Liver (tissue), 9 donors: ENCODE measurements around the gene IRX2. TPM values are rescaled to one million over a fixed set of nuclear protein-coding genes. Genes with fewer than 3 reads are reported as not detected.

Experiments used
- DNase-seq: peaks from one replicate; pipeline ENCODE4 v3.0.0-alpha.2; 2017; ENCODE audit warnings: low spot score
- H3K27ac ChIP-seq, 2 donors: one replicate each; pipeline ENCODE4 v1.7.0; 2013; ENCODE audit warnings: inconsistent platforms in 2 of 2, low read length in 2 of 2, control low read depth in 1 of 2, low read depth in 1 of 2, mild to moderate bottlenecking in 1 of 2
- H3K27me3 ChIP-seq, 4 donors: one replicate each; pipeline versions ENCODE4 v1.6.1 to v1.7.0; 2013; ENCODE audit warnings: low read length in 3 of 4, inconsistent platforms in 1 of 4, mild to moderate bottlenecking in 1 of 4, moderate library complexity in 1 of 4; ENCODE audit not compliant: control insufficient read depth in 4 of 4, insufficient read depth in 4 of 4
- H3K36me3 ChIP-seq, 4 donors: one replicate each; pipeline versions ENCODE4 v1.6.1 to v1.7.0; 2013; ENCODE audit warnings: low read length in 3 of 4, mild to moderate bottlenecking in 3 of 4, low read depth in 1 of 4, moderate library complexity in 1 of 4; ENCODE audit not compliant: control insufficient read depth in 4 of 4, insufficient read depth in 3 of 4
- H3K4me1 ChIP-seq, 4 donors: one replicate each; pipeline versions ENCODE4 v1.6.1 to v1.7.0; 2013; ENCODE audit warnings: low read length in 3 of 4, mild to moderate bottlenecking in 3 of 4, moderate library complexity in 1 of 4; ENCODE audit not compliant: control insufficient read depth in 4 of 4, insufficient read depth in 4 of 4
- H3K4me3 ChIP-seq, 3 donors: one replicate each; pipeline versions ENCODE4 v1.6.1 to v1.7.0; 2013; ENCODE audit warnings: low read length in 3 of 3, control low read depth in 1 of 3, low read depth in 1 of 3, mild to moderate bottlenecking in 1 of 3
- H3K9ac ChIP-seq, 2 donors: one replicate each; pipeline ENCODE4 v1.7.0; 2013; ENCODE audit warnings: low read length in 2 of 2, mild to moderate bottlenecking in 2 of 2, moderate library complexity in 2 of 2, control low read depth in 1 of 2, low read depth in 1 of 2
- H3K9me3 ChIP-seq, 4 donors: one replicate each; pipeline versions ENCODE4 v1.6.1 to v1.7.0; 2013; ENCODE audit warnings: low read length in 3 of 4; ENCODE audit not compliant: control insufficient read depth in 4 of 4
- EGR1 ChIP-seq, 2 donors: IDR thresholded peaks; 2 replicates each; pipeline ENCODE4 v1.6.1; 2016 to 2018; ENCODE audit warnings: antibody characterized with exemption in 2 of 2, low read depth in 2 of 2
- FOXA2 ChIP-seq: IDR thresholded peaks from 2 replicates; pipeline ENCODE4 v1.6.1; 2016; ENCODE audit warnings: antibody characterized with exemption
- GABPA ChIP-seq, 2 donors: IDR thresholded peaks in 1 of 2; conservative IDR thresholded peaks in 1 of 2; 2 replicates each; pipeline ENCODE4 v1.6.1; 2016; ENCODE audit warnings: antibody characterized with exemption in 2 of 2, mild to moderate bottlenecking in 1 of 2, moderate library complexity in 1 of 2
- HNF4A ChIP-seq, 2 donors: conservative IDR thresholded peaks; 2 replicates each; pipeline ENCODE4 v1.6.1; 2016; ENCODE audit warnings: antibody characterized with exemption in 2 of 2, mild to moderate bottlenecking in 2 of 2
- HNF4G ChIP-seq: IDR thresholded peaks from 2 replicates; pipeline ENCODE4 v1.6.1; 2016; ENCODE audit warnings: antibody characterized with exemption
- NR2F2 ChIP-seq: IDR thresholded peaks from 2 replicates; pipeline ENCODE4 v1.6.1; 2016; ENCODE audit warnings: antibody characterized with exemption
- RAD21 ChIP-seq, 2 donors: IDR thresholded peaks; 2 replicates each; pipeline ENCODE4 v1.6.1; 2016; ENCODE audit warnings: antibody characterized with exemption in 2 of 2, mild to moderate bottlenecking in 2 of 2
- RXRA ChIP-seq, 2 donors: IDR thresholded peaks; 2 replicates each; pipeline ENCODE4 v1.6.1; 2017 to 2018; ENCODE audit warnings: antibody characterized with exemption in 2 of 2, mild to moderate bottlenecking in 1 of 2
- SP1 ChIP-seq: IDR thresholded peaks from 2 replicates; pipeline ENCODE4 v1.6.1; 2018; ENCODE audit warnings: antibody characterized with exemption, mild to moderate bottlenecking
- TAF1 ChIP-seq: conservative IDR thresholded peaks from 2 replicates; pipeline ENCODE4 v1.6.1; 2016; ENCODE audit warnings: antibody characterized with exemption, mild to moderate bottlenecking
- YY1 ChIP-seq: IDR thresholded peaks from 2 replicates; pipeline ENCODE4 v1.6.1; 2016; ENCODE audit warnings: antibody characterized with exemption, mild to moderate bottlenecking
- WGBS: extraction: QIAGEN DNeasy Blood & Tissue Kit; methylation state at CpG from one replicate; pipeline ENCODE4 v1.1.7; 2013; 5-methylcytosine and 5-hydroxymethylcytosine counted together
- polyA plus RNA-seq, 2 donors: library from polyadenylated mRNA; stranded (reverse) in 1 of 2; unstranded in 1 of 2; fragments of 200-250 nt in 1 of 2; fragments of >200 nt in 1 of 2; fragmentation: Nextera tagmentation in 1 of 2; extraction: Ambion mirVana in 1 of 2; gene quantifications; one replicate each; pipeline versions ENCODE4 v1.2.1 to v1.2.3, GENCODE V29; 2013 to 2015
- total RNA-seq, 2 donors: library from RNA; depleted of rRNA; stranded (reverse); fragments of >200 nt; gene quantifications; one replicate each; pipeline ENCODE4 v1.2.3, GENCODE V29; 2014
- TF ChIP-seq, protein P1 (sequence below): IDR thresholded peaks from 2 replicates; pipeline ENCODE4 v1.6.1; 2016; ENCODE audit warnings: antibody characterized with exemption
- TF ChIP-seq, protein P2 (sequence below): IDR thresholded peaks from 2 replicates; pipeline ENCODE4 v1.6.1; 2016; ENCODE audit warnings: antibody characterized with exemption
- TF ChIP-seq, protein P3 (sequence below): IDR thresholded peaks from 2 replicates; pipeline ENCODE4 v1.6.1; 2016; ENCODE audit warnings: antibody characterized with exemption
- TF ChIP-seq, protein P4 (sequence below): fragments of 150-350 bp; IDR thresholded peaks from 2 replicates; pipeline ENCODE4 v1.5.1; 2017; ENCODE audit warnings: improper control_type of control experiment, low read depth, low read length; ENCODE audit not compliant: missing input control
- donor health status: healthy.
- donor health status: healthy.
- donor health status: healthy.
- donor health status: healthy.
- donor health status: healthy.

IRX2 gene
- total and polyA plus RNA-seq, 4 donors: not detected

DNA sequence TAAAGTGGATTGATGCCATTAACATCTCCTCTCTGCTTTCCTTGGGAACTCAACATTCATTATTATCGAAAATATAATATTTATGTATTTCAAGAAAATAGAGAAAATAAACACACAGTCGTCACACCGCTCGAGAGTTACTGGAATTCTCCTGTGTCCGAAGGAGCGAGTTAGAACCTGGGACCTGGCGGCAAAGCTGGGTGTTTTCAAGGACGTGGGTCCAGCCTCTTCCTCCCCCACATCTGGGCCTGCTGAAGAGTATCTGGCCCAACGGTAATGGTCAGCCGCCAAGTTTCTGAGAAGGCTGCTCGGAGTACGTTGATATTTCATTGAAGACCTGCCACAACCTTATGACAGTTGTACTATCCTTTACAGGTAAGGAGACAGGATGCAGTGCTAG is 47.9 kb downstream of the IRX2 start:
- DNase-seq: no peak
- H3K9me3 ChIP-seq: no peaks in the 10 kb centered on the region
- no peaks in the 10 kb centered on the region for H3K4me1 ChIP-seq
- H3K27ac ChIP-seq: no peak overlapping the region
- 84% methylated on average over 12 of the region's 12 CpGs for WGBS
- no peaks in the 10 kb centered on the region for H3K36me3 ChIP-seq
- H3K27me3 ChIP-seq: peaks cover 0 to 2% (median under 1%) of the 10 kb centered on the region in 4 donors
- H3K4me3 ChIP-seq: no peak overlapping the region
- H3K9ac ChIP-seq: no peak overlapping the region
- TF ChIP-seq HNF4G (no peak), HNF4A (conservative IDR thresholded peaks at IDR 0.05) (no peak), GABPA (IDR thresholded peaks at IDR 0.05 in 1 of 2, conservative IDR thresholded peaks at IDR 0.05 in 1 of 2) (no peak), NR2F2 (no peak), YY1 (no peak), EGR1 (IDR thresholded peaks at IDR 0.05; ENCODE audit: low read depth in 2 of 2) (no peak), FOXA2 (no peak)
- TF ChIP-seq, protein P1, sequence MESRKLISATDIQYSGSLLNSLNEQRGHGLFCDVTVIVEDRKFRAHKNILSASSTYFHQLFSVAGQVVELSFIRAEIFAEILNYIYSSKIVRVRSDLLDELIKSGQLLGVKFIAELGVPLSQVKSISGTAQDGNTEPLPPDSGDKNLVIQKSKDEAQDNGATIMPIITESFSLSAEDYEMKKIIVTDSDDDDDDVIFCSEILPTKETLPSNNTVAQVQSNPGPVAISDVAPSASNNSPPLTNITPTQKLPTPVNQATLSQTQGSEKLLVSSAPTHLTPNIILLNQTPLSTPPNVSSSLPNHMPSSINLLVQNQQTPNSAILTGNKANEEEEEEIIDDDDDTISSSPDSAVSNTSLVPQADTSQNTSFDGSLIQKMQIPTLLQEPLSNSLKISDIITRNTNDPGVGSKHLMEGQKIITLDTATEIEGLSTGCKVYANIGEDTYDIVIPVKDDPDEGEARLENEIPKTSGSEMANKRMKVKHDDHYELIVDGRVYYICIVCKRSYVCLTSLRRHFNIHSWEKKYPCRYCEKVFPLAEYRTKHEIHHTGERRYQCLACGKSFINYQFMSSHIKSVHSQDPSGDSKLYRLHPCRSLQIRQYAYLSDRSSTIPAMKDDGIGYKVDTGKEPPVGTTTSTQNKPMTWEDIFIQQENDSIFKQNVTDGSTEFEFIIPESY: no peak

DNA sequence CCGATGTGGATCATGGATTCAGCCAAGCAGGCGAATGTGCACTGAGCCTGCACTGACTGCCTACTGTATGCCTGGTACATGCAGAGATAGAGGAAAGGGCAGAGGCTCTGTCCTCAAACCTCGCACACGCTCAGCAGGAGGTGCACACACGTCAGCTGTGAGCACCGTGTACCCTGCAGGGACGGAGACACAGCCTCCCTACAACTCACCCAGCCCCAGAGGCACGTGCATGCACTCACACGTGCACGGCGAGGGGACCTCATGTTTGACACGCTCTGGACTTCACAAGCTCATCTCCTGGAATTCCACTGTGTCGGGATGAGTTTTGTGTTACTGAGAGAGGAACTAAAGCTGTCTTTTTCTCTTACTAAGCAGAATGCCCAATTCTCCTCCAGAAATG is 48.4 kb downstream of the IRX2 start:
- Histone ChIP-seq H3K9me3 (no peaks in the 10 kb centered on the region), H3K4me1 (no peaks in the 10 kb centered on the region), H3K27ac (no peak overlapping the region), H3K27me3 (peaks cover 0 to 2% (median under 1%) of the 10 kb centered on the region in 4 donors), H3K9ac (no peak overlapping the region), H3K4me3 (no peak overlapping the region), H3K36me3 (no peaks in the 10 kb centered on the region)
- whole genome bisulfite sequencing: 68% methylated on average over 13 of the region's 13 CpGs
- no peak for TF ChIP-seq RXRA (IDR thresholded peaks at IDR 0.05)
- no peak for TF ChIP-seq RAD21 (IDR thresholded peaks at IDR 0.05)
- TF ChIP-seq HNF4A (conservative IDR thresholded peaks at IDR 0.05): no peak
- no peak for TF ChIP-seq TAF1
- no peak for TF ChIP-seq FOXA2
- TF ChIP-seq, protein P2, sequence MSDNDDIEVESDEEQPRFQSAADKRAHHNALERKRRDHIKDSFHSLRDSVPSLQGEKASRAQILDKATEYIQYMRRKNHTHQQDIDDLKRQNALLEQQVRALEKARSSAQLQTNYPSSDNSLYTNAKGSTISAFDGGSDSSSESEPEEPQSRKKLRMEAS: no peak
- no peak for TF ChIP-seq EGR1 (IDR thresholded peaks at IDR 0.05; ENCODE audit: low read depth in 2 of 2)
- no peak for TF ChIP-seq SP1
- no peak for DNase-seq

DNA sequence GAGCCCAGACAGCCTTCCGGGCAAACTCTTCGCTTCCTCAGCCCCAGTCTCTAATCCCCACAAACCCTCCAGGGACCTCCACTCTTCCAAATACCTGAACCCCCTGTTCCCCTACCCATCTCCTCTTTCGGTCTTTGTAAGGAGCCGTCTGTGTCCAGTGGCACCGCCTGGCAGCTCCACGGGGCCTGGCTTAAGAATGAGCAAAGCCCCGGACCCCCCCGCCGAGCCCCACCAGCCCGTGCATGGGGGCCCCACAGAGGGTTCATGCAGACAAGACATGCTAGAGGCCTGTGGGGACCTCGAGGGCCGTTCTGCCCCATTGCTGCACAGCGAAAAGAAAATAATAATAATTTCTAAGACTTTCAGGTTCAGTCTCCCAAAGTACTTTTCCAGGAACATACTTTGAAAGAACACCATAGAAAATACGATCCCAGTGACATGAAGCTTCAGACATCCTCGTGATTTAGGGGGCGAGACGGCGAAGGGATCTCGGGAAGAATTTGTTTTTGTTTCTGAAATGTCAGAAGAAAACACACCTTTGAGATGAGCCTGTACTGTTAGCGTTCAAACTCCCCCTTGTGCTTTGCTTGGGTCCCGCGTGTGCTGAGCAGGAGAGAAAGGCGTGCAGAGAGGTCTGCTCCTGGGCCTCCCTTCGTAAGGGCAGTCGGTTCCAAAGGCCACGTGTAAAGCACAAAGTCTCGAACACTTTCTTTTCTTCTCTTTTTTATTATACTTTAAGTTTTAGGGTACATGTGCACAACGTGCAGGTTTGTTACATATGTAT is 49.2 kb downstream of the IRX2 start:
- Histone ChIP-seq H3K27me3 (peaks cover 0 to 2% (median under 1%) of the 10 kb centered on the region in 4 donors), H3K9me3 (no peaks in the 10 kb centered on the region), H3K4me3 (no peak overlapping the region), H3K9ac (no peak overlapping the region), H3K4me1 (no peaks in the 10 kb centered on the region), H3K27ac (no peak overlapping the region), H3K36me3 (no peaks in the 10 kb centered on the region)
- WGBS: 80% methylated on average over 28 of the region's 28 CpGs
- no peak for DNase-seq
- TF ChIP-seq HNF4A (conservative IDR thresholded peaks at IDR 0.05) (no peak), FOXA2 (no peak), GABPA (IDR thresholded peaks at IDR 0.05 in 1 of 2, conservative IDR thresholded peaks at IDR 0.05 in 1 of 2) (no peak), RXRA (IDR thresholded peaks at IDR 0.05) (no peak), NR2F2 (no peak), TAF1 (no peak), EGR1 (IDR thresholded peaks at IDR 0.05; ENCODE audit: low read depth in 2 of 2) (no peak), SP1 (no peak)
- TF ChIP-seq, protein P3, sequence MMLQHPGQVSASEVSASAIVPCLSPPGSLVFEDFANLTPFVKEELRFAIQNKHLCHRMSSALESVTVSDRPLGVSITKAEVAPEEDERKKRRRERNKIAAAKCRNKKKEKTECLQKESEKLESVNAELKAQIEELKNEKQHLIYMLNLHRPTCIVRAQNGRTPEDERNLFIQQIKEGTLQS: no peak
- TF ChIP-seq, protein P4, sequence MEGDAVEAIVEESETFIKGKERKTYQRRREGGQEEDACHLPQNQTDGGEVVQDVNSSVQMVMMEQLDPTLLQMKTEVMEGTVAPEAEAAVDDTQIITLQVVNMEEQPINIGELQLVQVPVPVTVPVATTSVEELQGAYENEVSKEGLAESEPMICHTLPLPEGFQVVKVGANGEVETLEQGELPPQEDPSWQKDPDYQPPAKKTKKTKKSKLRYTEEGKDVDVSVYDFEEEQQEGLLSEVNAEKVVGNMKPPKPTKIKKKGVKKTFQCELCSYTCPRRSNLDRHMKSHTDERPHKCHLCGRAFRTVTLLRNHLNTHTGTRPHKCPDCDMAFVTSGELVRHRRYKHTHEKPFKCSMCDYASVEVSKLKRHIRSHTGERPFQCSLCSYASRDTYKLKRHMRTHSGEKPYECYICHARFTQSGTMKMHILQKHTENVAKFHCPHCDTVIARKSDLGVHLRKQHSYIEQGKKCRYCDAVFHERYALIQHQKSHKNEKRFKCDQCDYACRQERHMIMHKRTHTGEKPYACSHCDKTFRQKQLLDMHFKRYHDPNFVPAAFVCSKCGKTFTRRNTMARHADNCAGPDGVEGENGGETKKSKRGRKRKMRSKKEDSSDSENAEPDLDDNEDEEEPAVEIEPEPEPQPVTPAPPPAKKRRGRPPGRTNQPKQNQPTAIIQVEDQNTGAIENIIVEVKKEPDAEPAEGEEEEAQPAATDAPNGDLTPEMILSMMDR: no peak
- TF ChIP-seq, protein P1: no peak
- TF ChIP-seq, protein P2: no peak
